ENCODE measurements around the gene AP1AR. TPM values are rescaled to one million over a fixed set of nuclear protein-coding genes. Genes with fewer than 3 reads are reported as not detected.
"Not testable (repeated sequence)": the region's sequence is repeated elsewhere in the genome, so short reads cannot be mapped to it uniquely, and the experiment has no call there.

Gene AP1AR
- total RNA-seq, 1 donor, result 4.5 TPM

DNA sequence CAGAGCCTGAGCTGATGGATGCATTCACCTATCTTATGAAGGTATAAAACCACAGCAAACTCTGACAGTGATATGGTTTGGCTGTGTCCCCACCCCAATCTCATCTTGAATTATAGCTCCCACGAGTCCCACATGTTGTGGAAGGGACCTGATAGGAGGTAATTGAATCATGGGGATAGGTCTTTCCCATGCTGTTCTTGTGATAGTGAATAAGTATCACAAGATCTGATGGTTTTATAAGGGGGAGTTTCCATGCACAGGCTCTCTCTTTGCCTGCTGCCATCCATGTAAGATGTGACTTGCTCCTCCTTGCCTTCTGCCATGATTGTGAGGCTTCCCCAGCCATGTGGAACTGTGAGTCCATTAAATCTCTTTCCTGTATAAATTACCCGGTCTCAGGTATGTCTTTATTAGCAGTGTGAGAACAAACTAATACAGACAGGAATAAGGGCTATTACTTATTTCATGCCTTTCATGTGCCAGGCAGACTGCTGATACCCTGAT, 50.4 kb downstream of the AP1AR start:
- not testable (repeated sequence) for H3K27me3 ChIP-seq (ENCODE audit: insufficient read depth, low read length); H3K4me3 ChIP-seq (ENCODE audit: low read length); H3K9me3 ChIP-seq (ENCODE audit: low read depth, low read length)
- H3K4me1 ChIP-seq (ENCODE audit: insufficient read depth, low read length), result peaks cover 55% of the 10 kb centered on the region

DNA sequence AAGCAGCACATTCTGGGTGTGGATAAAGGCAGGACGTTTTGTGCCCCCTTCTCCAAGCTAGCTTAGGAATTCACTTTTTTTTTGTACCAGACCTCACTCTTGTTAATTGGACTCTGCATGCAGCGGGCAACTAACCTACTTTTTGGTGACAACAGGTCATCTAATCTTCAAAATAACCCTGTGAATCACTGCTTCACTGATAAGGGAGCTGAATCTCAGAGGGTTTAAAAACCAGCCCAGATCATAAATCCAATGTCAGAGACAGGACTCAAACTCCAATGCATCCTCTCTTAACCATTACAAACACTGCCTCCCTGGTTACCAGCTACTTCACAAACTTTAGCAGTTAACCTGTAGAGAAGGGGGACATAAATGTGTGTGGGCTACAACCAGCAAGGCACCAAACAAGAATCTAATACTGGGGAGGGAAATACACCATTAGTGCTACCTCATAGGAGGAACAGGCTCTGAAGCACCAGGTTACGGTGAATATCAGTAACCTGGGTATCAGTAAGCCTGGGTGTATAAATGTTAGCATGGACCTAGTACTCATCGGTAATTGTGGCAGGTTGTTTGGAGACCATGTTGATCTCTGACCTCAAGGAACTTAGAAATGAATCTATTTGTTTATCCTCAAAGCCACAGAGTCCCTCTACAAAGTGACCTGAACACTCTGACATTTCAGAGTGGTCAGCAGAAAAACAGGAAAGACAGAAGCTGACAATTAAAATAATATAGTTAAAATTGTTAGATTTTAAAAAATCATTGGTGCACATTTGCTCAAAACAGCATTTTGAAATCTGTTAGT, 51.5 kb downstream of the AP1AR start:
- no peaks in the 10 kb centered on the region for H3K9me3 ChIP-seq (ENCODE audit: low read depth, low read length)
- no peak overlapping the region for H3K4me3 ChIP-seq (ENCODE audit: low read length)
- H3K4me1 ChIP-seq (ENCODE audit: insufficient read depth, low read length), result peaks cover 65% of the 10 kb centered on the region
- no peaks in the 10 kb centered on the region for H3K27me3 ChIP-seq (ENCODE audit: insufficient read depth, low read length)

DNA sequence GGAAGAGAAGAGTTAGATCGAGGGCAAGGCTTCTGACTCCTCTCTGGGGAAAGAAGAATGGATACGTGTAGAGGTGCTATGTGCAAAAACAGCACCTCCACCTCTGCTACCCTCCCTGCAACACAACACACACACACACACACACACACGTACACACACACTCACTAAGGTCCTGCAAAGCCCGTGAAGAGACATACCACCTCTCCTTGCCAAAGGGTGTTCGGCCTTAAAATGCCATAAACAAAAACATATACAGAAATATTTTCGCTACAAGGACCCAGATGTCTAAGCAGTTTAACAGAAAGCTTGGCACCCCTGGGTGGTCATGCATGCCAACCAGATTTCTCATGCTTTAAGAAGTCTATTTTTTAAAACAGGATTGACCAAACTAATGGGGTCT, 52.6 kb downstream of the AP1AR start:
- Histone ChIP-seq H3K4me1 (ENCODE audit: insufficient read depth, low read length) (peaks cover 70% of the 10 kb centered on the region), H3K4me3 (ENCODE audit: low read length) (peak overlapping the region; percentile 77), H3K9me3 (ENCODE audit: low read depth, low read length) (no peaks in the 10 kb centered on the region), H3K27me3 (ENCODE audit: insufficient read depth, low read length) (no peaks in the 10 kb centered on the region)

DNA sequence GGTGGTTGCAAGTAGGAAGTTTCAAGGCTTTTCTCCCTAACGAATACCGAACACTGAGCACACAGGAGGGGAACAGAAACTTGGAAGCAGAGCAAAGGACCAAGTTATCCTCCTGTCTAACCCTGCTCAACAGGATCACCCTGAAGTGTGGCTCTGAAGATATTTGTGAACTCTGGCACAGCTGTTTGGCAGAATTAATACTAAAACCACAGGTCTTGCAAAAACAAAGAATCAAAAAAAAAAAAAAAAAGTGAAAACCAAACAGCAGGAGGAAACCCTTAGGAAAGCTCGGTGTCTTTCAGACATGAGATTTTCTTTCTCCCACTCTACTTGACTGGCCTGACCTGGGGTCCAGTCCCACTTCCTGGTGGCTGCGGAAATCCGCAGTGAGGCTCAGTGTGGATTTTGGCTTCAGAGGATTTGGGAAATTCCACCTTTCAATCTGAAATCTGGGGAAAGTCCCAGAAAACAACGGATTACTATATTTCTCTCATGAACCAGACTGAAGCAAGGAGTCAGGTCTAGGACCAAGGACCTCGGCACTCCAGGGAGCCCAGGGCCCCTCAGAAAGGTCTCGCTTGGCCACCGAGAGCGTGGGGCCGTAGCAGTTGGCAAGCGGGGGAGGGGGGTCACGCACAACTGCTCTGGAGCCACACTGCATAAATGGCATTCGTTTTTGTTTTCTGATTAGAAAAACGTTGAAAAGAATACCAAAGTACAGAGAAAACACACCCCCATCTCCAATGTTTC, 53.2 kb downstream of the AP1AR start:
- H3K27me3 ChIP-seq (ENCODE audit: insufficient read depth, low read length), result no peaks in the 10 kb centered on the region
- peaks cover 72% of the 10 kb centered on the region for H3K4me1 ChIP-seq (ENCODE audit: insufficient read depth, low read length)
- no peaks in the 10 kb centered on the region for H3K9me3 ChIP-seq (ENCODE audit: low read depth, low read length)
- peak overlapping the region; percentile 77 for H3K4me3 ChIP-seq (ENCODE audit: low read length)

DNA sequence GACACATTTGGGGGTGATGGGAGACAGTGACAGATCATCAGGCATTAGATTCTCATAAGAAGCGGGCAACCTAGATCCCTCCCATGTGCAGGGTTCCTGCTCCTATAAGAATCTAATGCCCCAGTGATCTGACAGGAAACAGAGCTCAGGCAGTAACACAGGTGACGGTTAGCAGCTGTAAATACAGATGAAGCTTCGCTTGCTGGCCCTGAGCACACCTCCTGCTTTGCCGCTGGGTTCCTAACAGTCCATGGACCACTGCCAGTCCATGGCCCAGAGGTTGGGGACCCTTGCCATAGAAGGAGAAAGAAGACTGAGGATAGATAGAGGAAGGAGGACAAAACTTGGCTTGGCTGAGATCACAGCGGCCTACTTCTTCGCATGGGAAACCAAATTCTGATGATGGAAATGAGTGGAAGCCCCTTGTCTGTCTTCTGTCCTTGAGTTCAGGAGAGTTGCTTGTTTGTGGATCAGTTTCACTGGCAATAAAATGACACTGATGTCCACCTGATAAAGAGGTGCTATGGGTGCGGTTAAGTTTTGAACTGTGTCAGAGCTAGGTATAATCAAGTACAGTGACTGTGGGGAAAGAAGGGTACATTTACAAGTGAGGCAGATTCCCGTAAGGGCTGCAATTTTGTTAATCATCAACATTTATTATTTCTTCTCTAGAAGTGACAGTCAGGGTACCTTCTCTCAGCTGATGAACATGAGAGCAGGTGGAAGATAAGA, 55.8 kb downstream of the AP1AR start:
- H3K27me3 ChIP-seq (ENCODE audit: insufficient read depth, low read length), result no peaks in the 10 kb centered on the region
- no peak overlapping the region for H3K4me3 ChIP-seq (ENCODE audit: low read length)
- H3K4me1 ChIP-seq (ENCODE audit: insufficient read depth, low read length), result peaks cover 67% of the 10 kb centered on the region
- no peaks in the 10 kb centered on the region for H3K9me3 ChIP-seq (ENCODE audit: low read depth, low read length)

DNA sequence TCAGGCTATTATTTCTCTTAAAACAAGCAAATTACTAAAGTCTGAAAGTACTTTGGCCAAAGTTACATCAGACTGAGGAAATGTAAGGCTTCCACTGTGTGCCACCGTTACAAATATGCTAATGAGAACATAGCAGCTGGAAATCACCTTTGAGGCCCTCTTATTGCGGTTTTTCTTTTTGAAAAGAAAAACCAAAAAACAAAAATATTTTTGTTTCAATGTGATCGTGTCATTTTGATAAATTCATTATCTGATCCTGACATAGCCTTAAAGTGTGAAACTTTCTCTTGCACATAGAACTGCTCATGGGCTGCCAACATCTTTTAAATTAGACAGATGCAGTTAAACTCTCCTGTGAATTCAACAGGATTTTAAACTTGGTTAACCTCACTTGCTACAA, 56.9 kb downstream of the AP1AR start:
- H3K4me1 ChIP-seq (ENCODE audit: insufficient read depth, low read length), result peaks cover 57% of the 10 kb centered on the region
- no peaks in the 10 kb centered on the region for H3K27me3 ChIP-seq (ENCODE audit: insufficient read depth, low read length)
- no peak overlapping the region for H3K4me3 ChIP-seq (ENCODE audit: low read length)
- no peaks in the 10 kb centered on the region for H3K9me3 ChIP-seq (ENCODE audit: low read depth, low read length)

DNA sequence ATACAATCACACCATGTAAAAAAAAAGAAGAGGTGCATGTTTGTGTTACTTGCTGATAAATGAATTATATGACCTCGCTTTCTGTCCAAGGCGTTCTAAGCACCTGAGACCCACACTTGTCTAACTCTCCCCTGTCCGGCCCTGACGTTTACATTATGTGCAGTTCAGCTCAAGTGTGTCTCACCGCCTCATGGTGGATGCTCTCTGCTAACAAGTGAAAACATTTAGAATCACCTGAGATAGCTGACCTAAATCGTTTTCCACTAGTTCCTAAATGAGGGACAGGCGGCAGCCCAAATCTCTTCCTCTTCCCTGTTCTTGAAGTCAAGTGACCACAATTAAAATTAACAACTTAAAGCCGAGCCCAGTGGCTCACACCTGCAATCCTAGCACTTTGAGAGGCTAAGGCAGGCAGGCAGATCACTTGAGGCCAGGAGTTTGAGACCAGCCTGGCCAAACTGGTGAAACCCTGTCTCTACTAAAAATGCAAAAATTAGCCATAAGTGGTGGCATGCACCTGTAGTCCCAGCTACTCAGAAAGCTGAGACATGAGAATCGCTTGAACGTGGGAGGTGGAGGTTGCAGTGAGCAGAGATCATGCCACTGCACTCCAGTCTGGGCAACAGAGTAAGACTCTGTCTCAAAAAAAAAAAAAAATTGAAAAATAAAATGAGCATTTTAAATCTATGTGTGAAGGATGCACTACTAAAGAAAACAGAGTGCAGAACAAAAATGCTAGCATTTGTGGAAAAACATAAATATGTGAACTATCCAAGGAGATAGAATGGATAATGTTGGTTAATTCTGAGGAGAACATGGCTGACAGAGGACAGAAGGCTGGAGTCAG, 58.0 kb downstream of the AP1AR start:
- no peak overlapping the region for H3K4me3 ChIP-seq (ENCODE audit: low read length)
- H3K27me3 ChIP-seq (ENCODE audit: insufficient read depth, low read length), result no peaks in the 10 kb centered on the region
- H3K4me1 ChIP-seq (ENCODE audit: insufficient read depth, low read length), result peaks cover 46% of the 10 kb centered on the region
- H3K9me3 ChIP-seq (ENCODE audit: low read depth, low read length), result no peaks in the 10 kb centered on the region

DNA sequence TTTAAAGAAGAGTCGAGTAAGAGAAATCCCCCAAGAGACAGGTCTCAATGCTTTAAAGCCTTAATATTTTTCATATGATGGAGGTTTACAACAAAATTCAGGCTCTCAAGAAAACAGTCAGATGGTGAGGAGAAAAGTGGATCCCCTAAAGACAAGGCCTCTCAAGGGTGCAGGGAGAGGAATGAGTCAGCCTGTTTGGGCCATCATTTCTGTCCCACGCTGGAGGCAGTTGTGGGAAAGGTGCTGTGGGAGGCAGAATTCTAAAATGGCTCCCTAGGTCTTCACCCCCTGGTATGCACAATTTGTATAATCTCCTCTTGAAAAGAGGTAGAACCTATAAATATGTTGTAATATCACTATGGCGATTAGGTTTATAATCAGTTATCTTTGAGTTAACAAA, 58.8 kb downstream of the AP1AR start:
- no peak overlapping the region for H3K4me3 ChIP-seq (ENCODE audit: low read length)
- no peaks in the 10 kb centered on the region for H3K27me3 ChIP-seq (ENCODE audit: insufficient read depth, low read length)
- H3K4me1 ChIP-seq (ENCODE audit: insufficient read depth, low read length), result peaks cover 41% of the 10 kb centered on the region
- H3K9me3 ChIP-seq (ENCODE audit: low read depth, low read length), result no peaks in the 10 kb centered on the region

DNA sequence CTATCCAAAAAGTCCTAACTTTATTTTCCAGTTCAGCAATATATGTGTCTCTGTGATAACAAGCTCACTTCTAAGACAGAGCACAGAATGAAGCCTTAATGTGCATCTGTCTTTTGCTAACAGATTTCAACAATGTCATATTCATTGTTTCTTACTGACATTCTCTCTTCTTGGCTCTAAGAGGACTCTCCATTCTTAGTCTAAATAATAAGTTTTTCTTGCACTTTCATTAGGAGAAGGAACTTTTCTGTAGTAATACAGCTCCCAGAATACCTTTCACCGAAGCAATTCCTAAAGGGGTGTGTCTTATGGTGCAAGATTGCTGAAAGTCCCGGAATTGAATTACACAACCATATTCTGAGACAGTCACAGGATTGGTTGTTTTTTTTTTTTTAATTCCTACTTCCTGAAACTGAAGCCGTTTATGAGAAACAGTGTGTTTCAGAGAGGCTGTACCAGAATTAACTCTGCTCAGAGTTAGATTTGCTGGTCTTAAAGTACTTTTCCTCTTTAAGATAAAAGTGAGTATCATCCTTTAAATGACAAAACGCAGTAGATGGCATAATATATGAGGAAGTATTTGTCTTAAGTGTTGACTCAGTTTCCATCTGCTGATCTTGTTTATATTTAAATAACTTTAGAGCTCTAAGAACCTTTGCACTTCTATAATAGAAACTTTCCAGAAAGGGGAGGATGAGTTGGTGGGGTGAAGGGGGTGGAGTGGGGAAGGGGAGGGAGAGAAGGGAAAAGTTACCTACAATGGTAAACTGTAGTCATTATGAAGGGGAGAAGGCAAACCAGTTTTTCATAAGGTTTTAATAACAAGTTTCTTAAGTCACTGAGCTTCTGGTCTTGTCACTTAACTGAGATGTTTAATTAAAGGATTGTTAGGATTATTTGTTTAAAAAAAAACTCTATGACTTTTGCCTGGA, 65.6 kb downstream of the AP1AR start, which contains the start of gene ALPK1:
ALPK1 (plus strand) TSS at position 421 of the 932 bp plus-strand sequence.
- Histone ChIP-seq H3K27me3 (ENCODE audit: insufficient read depth, low read length) (no peaks in the 10 kb centered on the region), H3K4me1 (ENCODE audit: insufficient read depth, low read length) (peaks cover 33% of the 10 kb centered on the region), H3K4me3 (ENCODE audit: low read length) (peak within 1 kb of the TSS; percentile 38), H3K9me3 (ENCODE audit: low read depth, low read length) (no peaks in the 10 kb centered on the region)

DNA sequence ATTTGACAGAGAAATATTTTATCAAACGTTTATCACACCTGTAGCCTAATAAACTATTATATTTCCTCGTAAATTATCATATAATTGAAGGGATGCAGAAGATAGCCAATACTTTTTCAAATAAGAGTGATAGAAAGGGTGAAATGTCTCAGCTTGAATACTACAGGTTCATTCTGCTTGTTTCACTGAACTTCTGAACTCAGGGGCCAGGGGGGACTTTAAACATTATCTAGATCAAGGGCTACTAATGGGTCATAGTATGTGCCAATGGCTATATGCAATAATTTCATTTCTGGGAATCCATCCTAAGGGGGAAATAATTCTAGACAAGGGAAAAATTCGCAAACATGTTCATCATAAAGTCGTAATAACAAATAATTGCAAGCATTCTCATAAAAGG, 68.1 kb downstream of the AP1AR start:
- Histone ChIP-seq H3K4me1 (ENCODE audit: insufficient read depth, low read length) (peaks cover 46% of the 10 kb centered on the region), H3K4me3 (ENCODE audit: low read length) (no peak overlapping the region), H3K9me3 (ENCODE audit: low read depth, low read length) (no peaks in the 10 kb centered on the region), H3K27me3 (ENCODE audit: insufficient read depth, low read length) (no peaks in the 10 kb centered on the region)

DNA sequence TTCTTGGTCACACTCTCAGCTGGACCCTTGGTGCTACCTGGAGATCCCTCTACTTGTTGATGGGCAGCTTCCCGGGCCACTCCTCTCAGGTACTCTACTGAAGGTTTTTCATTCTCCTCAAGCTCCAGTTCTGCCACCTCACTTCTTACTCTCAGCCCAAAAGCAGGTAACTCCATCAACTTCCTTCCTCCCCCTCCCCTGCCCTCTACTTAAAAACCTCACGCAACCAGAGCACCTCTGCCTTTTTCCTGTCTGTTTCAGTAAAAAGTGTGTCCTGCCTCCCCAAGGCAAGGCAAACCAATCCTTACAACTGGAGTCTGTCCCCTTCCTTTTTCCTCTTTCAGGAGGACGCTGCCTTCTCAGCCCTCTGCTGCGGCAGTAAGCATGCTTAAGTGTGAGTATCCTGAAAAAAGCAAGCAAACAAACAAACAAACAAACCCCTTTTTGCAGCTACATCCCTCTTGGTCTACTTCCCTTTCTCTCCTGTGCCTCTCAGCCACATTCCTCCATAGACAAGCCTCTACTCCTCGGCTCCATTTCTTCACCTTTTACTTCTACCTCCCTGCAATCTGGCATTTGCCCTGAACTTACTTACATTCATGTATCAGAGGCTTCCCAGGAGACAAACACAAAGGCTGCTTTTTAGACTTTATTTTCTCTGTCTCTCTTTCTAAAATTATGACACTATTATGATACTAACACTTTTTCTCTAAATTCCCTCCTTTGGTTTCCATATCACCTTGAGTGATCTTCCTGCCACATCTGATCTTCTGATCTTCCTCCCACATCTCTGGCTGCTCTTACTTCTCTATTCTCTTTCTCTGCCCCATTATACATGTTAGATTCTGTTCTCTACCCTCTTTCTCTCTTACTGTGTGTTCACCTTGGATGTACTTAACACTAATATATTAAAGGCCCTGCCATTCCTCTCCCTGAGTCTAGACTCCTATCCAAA, 71.0 kb downstream of the AP1AR start:
- no peak overlapping the region for H3K4me3 ChIP-seq (ENCODE audit: low read length)
- H3K9me3 ChIP-seq (ENCODE audit: low read depth, low read length), result no peaks in the 10 kb centered on the region
- H3K4me1 ChIP-seq (ENCODE audit: insufficient read depth, low read length), result peaks cover 40% of the 10 kb centered on the region
- no peaks in the 10 kb centered on the region for H3K27me3 ChIP-seq (ENCODE audit: insufficient read depth, low read length)

DNA sequence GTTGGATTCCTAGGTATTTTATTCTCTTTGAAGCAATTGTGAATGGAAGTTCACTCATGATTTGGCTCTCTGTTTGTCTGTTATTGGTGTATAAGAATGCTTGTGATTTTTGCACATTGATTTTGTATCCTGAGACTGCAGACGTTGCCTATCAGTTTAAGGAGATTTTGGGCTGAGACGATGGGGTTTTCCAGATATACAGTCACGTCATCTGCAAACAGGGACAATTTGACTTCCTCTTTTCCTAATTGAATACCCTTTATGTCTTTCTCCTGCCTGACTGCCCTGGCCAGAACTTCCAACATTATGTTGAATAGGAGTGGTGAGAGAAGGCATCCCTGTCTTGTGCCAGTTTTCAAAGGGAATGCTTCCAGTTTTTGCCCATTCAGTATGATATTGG, 73.9 kb downstream of the AP1AR start:
- peaks cover 29% of the 10 kb centered on the region for H3K4me1 ChIP-seq (ENCODE audit: insufficient read depth, low read length)
- H3K4me3 ChIP-seq (ENCODE audit: low read length), result not testable (repeated sequence)

More for the DNA sequence above, 73.9 kb downstream of the AP1AR start:
- H3K9me3 ChIP-seq (ENCODE audit: low read depth, low read length); H3K27me3 ChIP-seq (ENCODE audit: insufficient read depth, low read length): not testable (repeated sequence)

All from mononuclear cell (primary cell).